DMS 273 treated with DMSO at 0.1 percent for 48 hours (cell line): ENCODE measurements around the gene ABHD16A.
A peak's percentile ranks its signal among the peaks of the same experiment; 100 is the strongest.

Experiments
- DNase-seq: peaks from one replicate; lab custom pipeline; 2025; lab: John Stamatoyannopoulos, UW

Gene ABHD16A

DNA sequence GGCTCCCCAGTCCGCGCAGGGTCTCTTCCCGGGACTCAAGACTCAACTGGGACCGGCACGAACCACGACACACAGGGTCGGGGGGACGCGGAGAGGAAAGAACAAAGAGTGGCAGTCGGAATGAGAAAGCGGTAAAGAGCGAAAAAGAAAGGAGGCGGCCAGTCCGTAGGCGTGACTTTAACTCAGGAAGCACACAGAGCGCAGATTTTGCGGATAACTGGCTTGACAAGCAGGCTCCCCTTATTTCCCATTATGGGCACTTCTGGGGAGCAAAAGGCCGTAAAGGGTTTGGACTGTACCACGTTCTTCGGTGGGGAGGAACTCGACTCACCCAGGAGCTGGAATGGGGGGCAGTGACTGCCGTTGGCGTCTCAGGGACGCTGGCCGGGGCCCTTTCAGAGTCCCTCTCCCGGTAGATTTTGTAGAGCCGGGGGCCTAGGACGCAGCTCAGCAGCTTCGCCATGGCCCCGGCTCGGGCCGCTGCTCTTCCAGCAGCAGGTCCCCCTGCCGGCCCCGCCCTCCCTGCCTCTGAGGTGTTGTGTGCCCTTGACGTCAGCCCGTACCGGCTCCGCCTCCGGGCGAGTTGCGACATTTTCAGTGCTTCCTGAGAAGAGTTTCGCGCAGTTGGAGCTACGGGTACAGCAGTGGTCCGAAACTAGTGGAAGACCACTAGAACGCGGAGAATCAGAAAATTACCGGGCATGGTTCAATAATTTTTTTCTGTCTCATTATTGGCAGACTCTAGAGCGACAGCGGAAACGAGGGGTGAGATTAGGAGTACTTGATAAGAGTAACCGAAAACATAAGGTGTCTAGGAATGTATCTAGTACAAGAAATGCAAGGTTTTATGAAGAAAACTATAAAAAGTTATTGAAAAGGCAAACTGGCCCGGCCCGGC lies at the start of gene ABHD16A:
Gene ABHD16A, minus strand, starts transcription at position 506 of the 898 bp plus-strand sequence. Its CDS starts 43 bp downstream, at position 463.
- peak; percentile 94 for DNase-seq

DNA sequence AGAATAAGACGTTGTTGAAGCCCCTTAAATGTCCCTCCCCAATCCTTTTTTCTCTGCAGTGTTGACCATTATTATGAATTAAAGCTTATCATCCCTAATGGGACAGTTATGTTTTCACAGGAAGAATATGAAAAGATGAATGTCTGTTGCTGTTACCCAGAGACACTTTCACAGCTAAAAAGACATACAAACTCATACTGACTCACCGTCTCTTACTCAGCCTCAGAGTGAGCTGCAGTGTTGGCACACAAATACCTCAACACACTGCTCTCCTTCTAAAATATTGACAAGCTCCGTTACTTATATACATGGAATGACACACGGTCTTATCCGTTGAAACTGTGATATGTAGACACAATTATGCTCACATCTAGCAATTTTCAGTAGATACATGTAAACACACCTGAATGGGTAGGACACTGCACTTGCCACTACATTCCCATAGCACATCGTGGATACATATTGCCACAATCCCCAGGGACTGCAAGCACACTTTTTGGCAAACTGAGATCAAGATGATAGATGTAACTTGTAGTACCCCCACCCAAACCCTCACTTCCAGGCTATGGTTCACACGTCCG lies 49.7 kb upstream of the ABHD16A start:
- DNase-seq: no peak

DNA sequence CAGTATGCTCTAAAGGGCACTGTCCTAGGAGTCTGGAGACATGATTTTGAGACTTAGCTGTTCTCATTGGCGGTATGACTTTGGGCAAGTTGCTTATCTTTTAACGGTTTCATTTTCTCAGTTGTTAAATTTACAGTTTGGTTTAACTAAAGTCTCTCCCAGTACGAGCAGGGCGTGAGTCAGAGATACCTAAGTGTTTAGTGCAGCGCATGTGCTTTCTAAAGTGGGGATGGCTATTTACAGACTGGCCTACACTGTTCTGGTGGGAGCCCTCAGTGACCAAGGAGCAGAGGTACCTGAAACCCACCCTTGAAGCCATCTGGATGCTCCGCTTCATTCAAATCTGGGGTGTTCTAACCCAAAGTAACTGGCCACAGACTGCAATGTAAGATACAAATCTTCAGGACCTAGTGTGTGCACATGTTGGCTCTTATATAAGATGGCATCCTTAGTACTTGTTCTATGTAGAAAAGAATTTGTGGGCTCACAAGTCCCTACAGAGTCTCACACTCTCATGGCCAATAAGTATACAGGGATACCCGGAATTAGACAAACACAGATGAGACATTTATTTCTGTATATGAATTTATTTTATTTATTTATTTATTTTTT lies 47.4 kb upstream of the ABHD16A start:
- no peak for DNase-seq

DNA sequence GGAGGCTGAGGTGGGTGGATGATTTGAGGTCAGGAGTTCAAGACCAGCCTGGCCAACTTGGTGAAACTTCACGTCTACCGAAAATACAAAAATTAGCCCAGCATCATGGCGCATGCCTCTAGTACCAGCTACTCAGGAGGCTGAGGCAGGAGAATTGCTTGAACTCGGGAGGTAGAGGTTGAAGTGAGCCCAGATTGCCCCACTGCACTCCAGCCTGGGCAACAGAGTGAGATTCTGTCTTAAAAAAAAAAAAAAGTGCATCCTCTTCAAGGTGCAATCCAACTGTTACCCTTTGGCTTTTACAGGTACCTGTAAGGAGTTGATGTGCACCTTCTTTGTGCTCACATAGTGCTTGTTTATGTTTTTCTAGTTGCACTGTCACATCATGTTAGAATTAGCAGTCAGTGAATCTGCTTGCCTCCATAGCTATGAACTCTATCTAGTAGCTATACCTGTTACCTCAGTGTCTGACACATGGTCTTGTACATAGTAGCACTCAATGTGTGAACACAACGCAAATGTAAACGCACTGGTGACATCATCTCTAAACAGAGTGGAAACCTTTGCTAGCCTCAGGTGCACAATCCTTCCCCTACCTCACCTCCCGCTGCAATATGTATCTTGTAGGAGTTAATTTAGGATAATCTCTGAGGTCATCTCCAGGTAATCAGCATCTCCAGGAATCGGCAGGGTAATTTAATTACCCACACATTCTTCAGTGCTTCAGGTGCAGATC lies 46.3 kb upstream of the ABHD16A start:
- DNase-seq: no peak

DNA sequence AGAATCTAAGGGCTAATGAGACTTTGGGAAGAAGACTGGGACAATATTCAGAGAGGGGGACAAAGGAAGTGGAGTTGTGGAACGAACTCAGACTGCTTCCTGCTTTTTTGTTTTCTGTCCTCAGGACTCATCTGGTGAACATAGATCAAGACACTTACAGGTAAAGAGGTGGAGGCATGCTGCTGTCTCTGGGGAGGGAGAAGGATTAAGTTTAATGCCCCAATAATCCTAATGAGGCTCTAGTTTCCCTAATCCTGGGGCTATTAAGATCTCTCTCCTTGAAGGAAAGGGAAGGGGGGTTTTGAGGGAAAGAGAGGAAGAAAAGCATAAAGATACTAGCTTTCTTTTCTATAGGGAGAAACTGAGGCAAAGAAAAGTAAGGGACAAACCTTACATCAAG lies 41.3 kb upstream of the ABHD16A start:
- no peak for DNase-seq

DNA sequence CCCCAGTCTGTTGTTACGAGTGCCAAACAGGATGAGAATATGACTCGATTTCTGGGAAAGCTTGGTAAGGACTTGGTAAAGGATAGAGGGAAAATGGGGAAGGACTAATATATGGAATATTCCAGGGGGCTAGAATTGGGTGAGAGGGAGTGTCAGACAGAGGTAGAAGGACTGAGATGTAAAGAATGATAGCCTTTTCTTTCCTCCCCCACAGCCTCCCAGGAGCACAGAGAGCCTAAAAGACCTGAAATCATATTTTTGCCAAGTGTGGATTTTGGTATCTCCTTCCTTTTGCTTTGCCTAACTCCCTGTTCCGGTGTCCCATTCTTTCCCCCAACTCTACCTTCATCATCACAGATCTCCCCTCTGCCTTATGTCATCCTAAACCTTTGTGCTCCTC lies 39.8 kb upstream of the ABHD16A start:
- DNase-seq: no peak

DNA sequence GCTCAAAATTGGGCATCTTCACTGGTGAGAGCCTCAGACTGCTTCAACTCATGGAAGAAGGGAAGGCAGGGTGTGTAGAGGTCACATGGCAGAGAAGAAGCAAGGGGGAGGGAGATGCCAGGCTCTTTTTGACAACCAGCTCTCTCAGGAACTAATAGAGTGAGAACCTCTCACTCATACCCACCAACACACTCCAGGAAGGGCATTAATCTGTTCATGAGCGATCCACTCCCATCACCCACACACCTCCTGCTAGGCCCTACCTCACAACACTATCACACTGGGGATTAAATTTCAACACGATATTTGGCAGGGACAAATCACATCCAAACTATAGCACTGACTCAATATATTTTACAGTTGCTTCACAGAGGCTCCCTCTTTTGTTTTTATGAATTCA lies 38.7 kb upstream of the ABHD16A start:
- DNase-seq: no peak

DNA sequence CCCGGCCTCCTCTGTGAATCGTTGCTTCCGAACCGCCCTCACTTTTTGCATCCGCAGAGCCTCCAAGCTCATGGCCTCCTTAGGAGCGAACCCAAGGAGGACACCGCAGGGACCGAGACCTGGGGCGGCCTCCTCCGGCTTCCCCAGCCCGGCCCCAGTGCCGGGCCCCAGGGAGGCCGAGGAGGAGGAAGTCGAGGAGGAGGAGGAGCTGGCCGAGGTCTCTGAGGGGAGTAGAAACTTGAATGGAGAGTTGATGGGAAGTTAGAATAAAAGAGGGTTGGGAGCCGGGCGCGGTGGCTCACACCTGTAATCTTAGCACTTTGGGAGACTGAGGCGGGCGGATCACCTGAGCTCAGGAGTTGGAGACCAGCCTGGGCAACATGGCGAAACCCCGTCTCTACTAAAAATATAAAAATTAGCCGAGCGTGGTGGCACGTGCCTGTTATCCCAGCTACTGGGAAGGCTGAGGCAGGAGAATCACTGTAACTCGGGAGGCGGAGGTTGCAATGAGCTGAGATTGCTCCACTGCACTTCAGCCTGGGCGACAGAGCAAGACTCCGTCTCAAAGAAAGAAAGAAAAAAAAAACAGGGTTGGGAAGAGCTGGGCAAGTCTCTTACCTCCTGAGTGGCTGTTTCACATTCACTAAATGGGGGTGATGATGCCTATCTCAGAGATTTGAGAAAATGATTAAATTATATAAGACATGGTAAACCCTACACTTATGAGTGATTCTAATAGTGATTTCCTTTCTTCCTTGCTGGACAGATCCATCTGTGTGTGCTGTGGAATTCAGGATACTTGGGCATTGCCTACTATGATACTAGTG lies 37.5 kb upstream of the ABHD16A start:
- no peak for DNase-seq

DNA sequence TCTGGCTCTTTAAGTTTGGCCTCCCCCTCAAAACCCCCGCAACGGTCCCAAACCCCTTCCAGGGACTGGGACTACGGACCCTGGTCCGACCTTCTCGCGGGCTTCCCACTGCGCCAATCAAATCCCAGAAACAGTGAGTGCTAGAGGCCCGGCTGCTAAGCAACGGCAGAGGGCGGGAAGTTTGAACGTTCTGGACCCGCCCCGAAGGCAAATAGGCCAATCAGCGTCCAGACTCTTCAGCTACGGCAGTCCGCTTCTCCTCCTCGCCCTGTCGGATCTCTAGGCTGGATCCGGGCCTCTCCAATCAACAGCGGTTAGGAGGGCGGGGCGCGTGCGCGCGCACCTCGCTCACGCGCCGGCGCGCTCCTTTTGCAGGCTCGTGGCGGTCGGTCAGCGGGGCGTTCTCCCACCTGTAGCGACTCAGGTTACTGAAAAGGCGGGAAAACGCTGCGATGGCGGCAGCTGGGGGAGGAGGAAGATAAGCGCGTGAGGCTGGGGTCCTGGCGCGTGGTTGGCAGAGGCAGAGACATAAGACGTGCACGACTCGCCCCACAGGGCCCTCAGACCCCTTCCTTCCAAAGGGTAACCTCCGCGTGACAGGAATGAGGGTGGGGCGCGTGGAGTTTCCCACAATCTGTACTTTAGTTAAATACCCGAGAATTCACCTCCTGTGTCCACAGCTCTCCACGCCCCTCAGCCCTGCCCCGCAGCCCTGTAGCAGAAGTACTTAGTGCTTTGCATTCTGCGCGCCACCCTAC lies 36.7 kb upstream of the ABHD16A start, which contains the start of gene MSH5:
Gene MSH5, plus strand, starts transcription at position 367 of the 758 bp plus-strand sequence. CDS start 462 bp downstream, outside the sequence.
- peak; percentile 98 for DNase-seq

DNA sequence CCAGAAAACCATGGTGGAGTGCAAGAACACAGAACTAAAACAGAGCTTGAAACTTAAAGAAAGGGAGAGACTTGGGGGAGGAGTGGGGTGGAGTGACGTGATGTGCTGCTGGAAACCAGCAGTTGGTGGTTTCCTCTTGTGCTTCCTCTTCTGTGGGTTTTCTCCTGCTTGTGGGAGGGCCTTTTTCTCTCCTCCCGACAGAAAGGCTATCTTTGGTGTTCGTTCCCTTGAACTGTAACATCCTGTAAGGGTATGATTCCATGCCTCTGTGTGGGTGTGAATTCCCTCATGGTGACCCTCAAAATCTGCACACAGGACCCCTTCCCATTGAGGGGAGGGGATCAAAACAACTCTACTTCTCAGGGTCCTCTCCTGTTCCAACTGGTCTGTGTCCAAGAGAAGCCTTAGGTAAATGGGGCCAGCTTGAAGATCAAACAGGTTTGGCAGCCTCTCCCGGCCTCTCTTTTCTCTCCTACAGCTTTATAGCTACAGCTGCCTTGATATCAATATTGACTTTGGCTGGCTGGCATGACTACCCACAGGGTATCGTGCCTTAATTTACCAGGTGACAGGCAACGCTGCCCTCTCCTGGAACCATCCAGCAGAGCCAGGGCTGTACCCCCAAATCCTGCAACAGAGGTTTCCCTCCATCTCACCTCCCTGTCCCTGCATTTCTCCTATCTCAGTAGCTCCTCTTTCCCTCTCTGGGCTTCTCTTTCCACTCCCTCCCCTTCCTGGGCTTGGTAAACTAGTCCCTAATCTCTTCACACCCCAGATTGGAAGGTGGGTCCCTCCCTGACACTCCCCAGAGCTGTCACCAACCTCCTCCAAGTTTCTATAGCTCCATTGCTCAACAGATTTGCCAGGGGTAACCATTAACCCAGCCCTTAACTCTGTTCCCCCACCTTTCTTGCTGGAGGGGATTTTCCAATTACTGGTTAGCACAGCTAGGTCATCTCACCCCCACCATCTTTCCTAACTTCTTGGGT lies 35.2 kb upstream of the ABHD16A start:
- peak; percentile 15 for DNase-seq

DNA sequence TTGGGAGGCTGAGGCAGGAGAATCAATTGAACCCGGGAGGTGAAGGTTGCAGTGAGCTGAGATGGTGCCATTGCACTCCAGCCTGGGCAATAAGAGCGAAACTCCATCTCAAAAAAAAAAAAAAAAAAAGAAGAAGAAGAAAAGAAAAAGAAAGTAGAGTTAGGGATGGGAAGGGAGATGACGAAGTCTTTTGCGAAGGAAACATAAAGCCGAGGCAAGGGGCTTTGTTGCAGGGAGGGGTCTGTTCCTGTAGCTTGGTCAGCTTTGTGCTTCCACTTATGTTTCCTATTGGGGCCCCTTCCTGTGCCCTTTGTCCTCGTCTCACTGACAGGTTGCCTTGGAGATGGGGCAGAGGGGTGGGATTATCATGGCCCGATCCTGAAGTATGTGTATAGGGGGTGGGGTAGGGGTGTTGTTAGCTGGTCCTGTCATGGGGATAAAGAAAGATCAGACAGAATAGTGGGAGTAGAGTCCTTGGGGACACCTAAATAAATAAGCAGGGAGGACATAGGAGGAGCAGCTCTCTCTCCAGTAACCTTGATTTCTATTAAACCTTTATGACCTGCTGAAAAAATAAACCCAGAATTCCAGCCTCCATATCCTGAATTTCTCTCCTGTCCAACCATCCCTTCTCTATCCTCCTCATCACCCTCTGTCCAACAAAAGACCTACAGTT lies 34.3 kb upstream of the ABHD16A start:
- DNase-seq: no peak

DNA sequence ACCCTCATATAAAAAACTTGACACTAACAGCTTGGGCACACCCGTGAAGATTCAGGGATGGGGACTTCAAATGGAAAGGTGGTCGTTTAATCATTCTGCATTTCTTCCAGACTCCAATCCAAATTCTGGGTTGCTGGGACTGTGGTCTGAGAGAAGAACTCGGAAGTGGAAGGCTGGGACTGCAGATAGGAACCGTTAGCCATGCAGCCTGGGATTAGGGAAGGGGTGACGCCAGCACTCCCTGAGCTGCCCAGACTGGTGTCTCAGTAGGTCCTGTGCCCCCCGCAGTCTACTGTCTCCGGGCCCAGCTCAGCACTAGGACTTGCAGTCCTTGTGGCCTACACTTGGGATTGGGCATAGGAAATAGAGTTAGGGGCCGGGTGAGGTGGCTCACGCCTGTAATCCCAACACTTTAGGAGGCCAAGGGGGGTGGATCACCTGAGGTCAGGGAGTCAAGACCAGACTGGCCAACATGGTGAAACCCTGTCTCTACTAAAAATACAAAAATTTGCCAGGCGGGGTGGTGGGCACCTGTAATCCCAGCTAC lies 33.7 kb upstream of the ABHD16A start:
- no peak for DNase-seq

DNA sequence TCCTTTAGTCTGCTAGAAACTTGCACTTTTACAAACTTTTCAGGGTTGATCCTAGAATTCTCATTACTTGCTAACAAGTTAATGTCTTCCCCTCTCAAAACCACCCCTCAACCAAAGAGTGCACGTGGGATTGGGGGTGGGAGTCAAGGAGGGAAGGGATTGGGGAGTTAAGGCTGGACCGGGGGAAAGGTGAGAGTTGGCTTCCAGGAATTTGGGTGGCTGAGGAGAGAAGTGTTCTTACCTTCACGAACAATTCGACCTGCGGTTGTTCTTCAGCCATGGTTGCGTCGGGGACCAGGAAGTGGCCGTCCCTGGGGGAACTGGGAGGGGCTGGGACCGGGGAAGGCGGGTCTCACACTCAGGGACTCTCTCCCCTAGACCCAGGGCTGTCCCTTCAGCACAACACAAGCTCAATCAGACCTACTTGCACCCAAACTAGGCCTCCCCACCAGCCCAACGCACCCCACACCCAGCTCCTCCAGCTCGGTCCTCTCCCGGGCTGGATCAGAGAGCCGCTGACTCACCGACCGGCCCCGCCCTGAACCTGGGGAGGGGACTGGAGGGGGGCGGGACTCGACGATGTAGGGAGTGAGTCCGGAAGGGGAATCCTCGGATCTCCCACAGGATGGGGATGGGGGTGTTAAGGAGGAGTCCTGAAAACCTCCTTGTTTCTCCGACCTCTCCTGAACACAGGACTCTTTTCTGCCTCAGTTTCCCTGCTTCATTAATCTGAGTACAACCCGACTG lies 33.1 kb upstream of the ABHD16A start, which contains the start of gene CLIC1:
Gene CLIC1, minus strand, starts transcription at position 510 of the 747 bp plus-strand sequence. Its CDS starts 230 bp downstream, at position 280.
- DNase-seq: no peak

DNA sequence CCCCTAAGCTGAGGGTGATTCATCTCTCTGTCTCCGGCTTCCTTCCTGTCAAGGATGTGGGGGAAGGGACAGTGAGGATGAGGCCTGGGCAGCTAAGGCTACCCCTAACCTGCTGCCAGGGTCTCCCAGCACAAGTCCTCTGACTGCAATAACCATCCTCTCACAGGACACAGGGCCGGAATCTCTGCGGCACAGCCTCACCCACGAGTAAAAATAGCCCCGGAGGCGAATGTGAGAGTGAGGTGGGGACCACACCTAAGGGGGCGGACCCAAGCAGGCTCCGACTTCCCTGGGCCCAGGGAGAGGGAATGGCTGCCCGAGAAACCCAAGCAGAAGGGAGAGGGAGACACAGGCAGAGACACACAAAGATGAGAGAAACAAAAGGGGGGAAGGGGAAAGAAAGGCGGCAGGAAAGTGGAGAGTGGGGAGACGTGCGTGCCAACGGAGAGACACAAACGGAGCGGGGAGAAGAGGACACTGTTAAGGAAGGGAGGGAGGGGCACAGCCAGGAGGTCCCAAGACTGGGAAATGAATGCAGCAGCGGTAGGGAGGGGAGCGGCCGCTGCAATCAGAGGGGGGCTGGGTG lies 31.8 kb upstream of the ABHD16A start:
- DNase-seq: no peak

DNA sequence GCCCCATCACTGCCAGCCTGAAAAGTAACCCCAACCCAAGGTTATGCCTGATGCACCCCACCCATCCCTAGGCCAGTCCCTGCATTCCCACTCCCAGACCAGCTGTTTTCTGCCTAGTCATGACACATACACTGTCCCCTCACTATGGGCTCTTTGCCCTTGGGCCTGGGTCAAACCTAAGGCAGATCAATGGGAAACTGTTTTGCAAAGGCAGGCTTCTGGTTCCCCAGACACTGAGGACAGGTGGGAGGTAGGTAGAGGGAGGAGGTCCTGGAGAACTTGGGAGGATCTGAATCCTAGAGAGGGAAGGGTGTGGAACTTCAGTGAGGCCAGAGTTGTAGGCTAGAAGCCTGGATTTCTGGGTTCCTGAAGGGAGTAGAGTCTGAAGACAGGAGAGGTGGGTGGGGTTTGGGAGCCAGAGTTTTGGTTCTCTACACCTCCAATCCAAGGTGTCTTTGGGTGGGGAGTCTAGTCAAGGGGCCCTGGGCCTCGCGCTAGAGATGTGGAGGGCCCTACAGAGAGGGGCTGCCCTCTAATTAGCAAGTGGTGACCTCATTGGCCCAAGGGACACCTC lies 31.2 kb upstream of the ABHD16A start:
- no peak for DNase-seq

DNA sequence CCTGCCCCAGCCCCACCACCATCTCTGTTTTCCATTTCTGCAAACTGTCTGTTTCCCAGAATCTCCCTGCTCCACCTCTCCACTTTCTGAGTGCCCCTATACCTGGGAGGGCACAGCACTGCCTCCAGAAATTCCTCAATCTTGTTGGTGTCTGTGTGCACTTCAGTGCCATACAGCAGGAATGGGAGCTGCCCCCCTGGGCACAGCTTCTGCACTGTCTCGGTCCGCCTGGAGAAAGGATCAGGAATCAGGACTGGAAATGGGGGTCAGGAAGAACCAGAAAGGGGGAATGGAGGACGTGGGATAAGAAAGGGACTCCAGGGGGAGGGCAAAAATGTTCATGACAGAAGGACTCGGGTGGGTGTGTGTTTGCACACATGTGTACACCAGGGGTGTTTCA lies 30.6 kb upstream of the ABHD16A start:
- no peak for DNase-seq

DNA sequence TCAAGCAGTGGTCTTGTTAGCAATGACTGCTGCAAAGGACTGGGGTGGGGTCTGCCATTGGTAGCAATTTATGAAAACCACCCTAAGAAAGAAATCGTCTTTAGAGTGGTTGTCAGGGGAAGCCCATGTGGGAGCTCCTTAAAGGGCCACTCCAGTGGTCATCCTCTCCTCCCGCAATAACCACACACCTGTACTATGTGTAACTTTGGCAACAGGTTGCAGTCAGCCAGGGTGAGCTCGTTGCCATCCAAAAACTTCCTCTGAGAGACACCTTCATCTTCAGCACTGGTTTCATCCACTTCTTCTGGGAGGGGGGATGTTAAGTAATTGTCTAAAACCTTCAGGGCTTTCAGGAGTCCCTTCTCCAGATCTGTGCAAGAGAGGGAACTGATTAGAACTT lies 28.9 kb upstream of the ABHD16A start:
- no peak for DNase-seq
